Measurements from ENCODE around the gene TMEM59L. TPM values are rescaled to one million over a fixed set of nuclear protein-coding genes. Genes with fewer than 3 reads are reported as not detected.
A peak's percentile ranks its signal among the peaks of the same experiment; 100 is the strongest.

The TMEM59L gene
- total RNA-seq, 2 experiments from 2014 or later = 0.19 TPM; not detected in 1

- no peak for DNase-seq
- H3K9me3 Mint-ChIP-seq = no peaks in the 10 kb centered on the region
- H3K4me1 Mint-ChIP-seq = peaks cover 1% of the 10 kb centered on the region
- ATAC-seq (ENCODE audit: low read depth) = no peak
- no peak overlapping the region for H3K27ac Mint-ChIP-seq
- no peak overlapping the region for H3K4me3 Mint-ChIP-seq
- H3K36me3 Mint-ChIP-seq = no peaks in the 10 kb centered on the region
- H3K27me3 Mint-ChIP-seq = peaks cover 12% of the 10 kb centered on the region
- POLR2A ChIA-PET = interaction anchor here (0.7 kb wide), 1 partner anchor 18 kb away, joined by 3 read pairs; no protein-coding TSS in a partner anchor
Observed at GRCh38 chr19:18620902-18621301, 8.2 kb downstream of the TMEM59L start.

- POLR2A ChIA-PET = no interaction called here
- Mint-ChIP-seq H3K27me3 (peaks cover 7% of the 10 kb centered on the region), H3K27ac (no peak overlapping the region), H3K4me3 (no peak overlapping the region), H3K4me1 (peaks cover 1% of the 10 kb centered on the region), H3K36me3 (no peaks in the 10 kb centered on the region), H3K9me3 (no peaks in the 10 kb centered on the region)
- no peak for ATAC-seq (ENCODE audit: low read depth)
- DNase-seq = no peak
Observed at GRCh38 chr19:18626906-18627305, 14.2 kb downstream of the TMEM59L start.

GRCh38 chr19:18629166-18630088 is 16.8 kb downstream of the TMEM59L start:
- POLR2A ChIA-PET = interaction anchor here (1.0 kb wide), 1 partner anchor 53 kb away, joined by 3 read pairs; no protein-coding TSS in a partner anchor
- Mint-ChIP-seq H3K9me3 (no peaks in the 10 kb centered on the region), H3K4me1 (no peaks in the 10 kb centered on the region), H3K36me3 (no peaks in the 10 kb centered on the region), H3K27ac (no peak overlapping the region), H3K27me3 (peaks cover under 1% of the 10 kb centered on the region), H3K4me3 (no peak overlapping the region)
- ATAC-seq (ENCODE audit: low read depth) = no peak
- no peak for DNase-seq

GRCh38 chr19:18633321-18633720 is 20.7 kb downstream of the TMEM59L start:
- Mint-ChIP-seq H3K4me3 (no peak overlapping the region), H3K27ac (no peak overlapping the region), H3K27me3 (peaks cover 9% of the 10 kb centered on the region), H3K9me3 (no peaks in the 10 kb centered on the region), H3K4me1 (peaks cover 23% of the 10 kb centered on the region), H3K36me3 (no peaks in the 10 kb centered on the region)
- POLR2A ChIA-PET = no interaction called here
- DNase-seq = no peak
- no peak for ATAC-seq (ENCODE audit: low read depth)

GRCh38 chr19:18634612-18635297 is 22.1 kb downstream of the TMEM59L start:
- Mint-ChIP-seq H3K36me3 (peaks cover 2% of the 10 kb centered on the region), H3K4me3 (no peak overlapping the region), H3K27ac (no peak overlapping the region), H3K4me1 (peaks cover 24% of the 10 kb centered on the region), H3K27me3 (peaks cover 9% of the 10 kb centered on the region), H3K9me3 (no peaks in the 10 kb centered on the region)
- POLR2A ChIA-PET = interaction anchor here (1.2 kb wide), 1 partner anchor 46 kb away, joined by 3 read pairs; the partner anchor contains the start of gene REX1BD
- DNase-seq (no peak), ATAC-seq (ENCODE audit: low read depth) (no peak)

GRCh38 chr19:18635831-18636182 is 23.1 kb downstream of the TMEM59L start:
- ATAC-seq (ENCODE audit: low read depth) (no peak), DNase-seq (no peak)
- Mint-ChIP-seq H3K9me3 (no peaks in the 10 kb centered on the region), H3K27ac (peak overlapping the region; percentile 85), H3K4me3 (peak overlapping the region; percentile 82), H3K4me1 (peaks cover 24% of the 10 kb centered on the region), H3K36me3 (peaks cover 2% of the 10 kb centered on the region), H3K27me3 (peaks cover 9% of the 10 kb centered on the region)
- POLR2A ChIA-PET = no interaction called here

- Mint-ChIP-seq H3K27me3 (peaks cover 9% of the 10 kb centered on the region), H3K4me1 (peaks cover 24% of the 10 kb centered on the region), H3K36me3 (peaks cover 2% of the 10 kb centered on the region), H3K27ac (peak overlapping the region; percentile 85), H3K4me3 (peak overlapping the region; percentile 82), H3K9me3 (no peaks in the 10 kb centered on the region)
- DNase-seq (peak; percentile 99), ATAC-seq (ENCODE audit: low read depth) (peak; percentile 94)
- POLR2A ChIA-PET = no interaction called here
Observed at GRCh38 chr19:18636183-18636968, 23.7 kb downstream of the TMEM59L start.

- H3K4me1 Mint-ChIP-seq = peaks cover 24% of the 10 kb centered on the region
- ATAC-seq (ENCODE audit: low read depth) = peak; percentile 49
- peak within 1 kb of the TSS; percentile 85 for H3K27ac Mint-ChIP-seq
- peak within 1 kb of the TSS; percentile 82 for H3K4me3 Mint-ChIP-seq
- no peaks in the 10 kb centered on the region for H3K9me3 Mint-ChIP-seq
- peaks cover 9% of the 10 kb centered on the region for H3K27me3 Mint-ChIP-seq
- POLR2A ChIA-PET = no interaction called here
- peaks cover 2% of the 10 kb centered on the region for H3K36me3 Mint-ChIP-seq
- peak; percentile 42 for DNase-seq
Observed at GRCh38 chr19:18636969-18637629, 24.4 kb downstream of the TMEM59L start, which contains the start of gene KLHL26. TSS of gene KLHL26 (plus strand) at chr19:18637028. CDS start at chr19:18637055, 27 bp downstream.

- POLR2A ChIA-PET = no interaction called here
- Mint-ChIP-seq H3K27me3 (peaks cover 9% of the 10 kb centered on the region), H3K36me3 (peaks cover 2% of the 10 kb centered on the region), H3K9me3 (no peaks in the 10 kb centered on the region), H3K4me1 (peaks cover 24% of the 10 kb centered on the region), H3K27ac (peak overlapping the region; percentile 85), H3K4me3 (peak overlapping the region; percentile 82)
- ATAC-seq (ENCODE audit: low read depth) (no peak), DNase-seq (no peak)
Observed at GRCh38 chr19:18637673-18638630, 25.3 kb downstream of the TMEM59L start.

- Mint-ChIP-seq H3K4me1 (peaks cover 27% of the 10 kb centered on the region), H3K4me3 (no peak overlapping the region), H3K9me3 (no peaks in the 10 kb centered on the region), H3K36me3 (peaks cover 2% of the 10 kb centered on the region), H3K27ac (peak overlapping the region; percentile 8), H3K27me3 (peaks cover 5% of the 10 kb centered on the region)
- POLR2A ChIA-PET = interaction anchor here (0.7 kb wide), 1 partner anchor 53 kb away, joined by 4 read pairs; no protein-coding TSS in a partner anchor
- ATAC-seq (ENCODE audit: low read depth) (no peak), DNase-seq (no peak)
Observed at GRCh38 chr19:18639706-18640243, 27.1 kb downstream of the TMEM59L start.

GRCh38 chr19:18644196-18645034 is 31.7 kb downstream of the TMEM59L start:
- ATAC-seq (ENCODE audit: low read depth) (no peak), DNase-seq (no peak)
- POLR2A ChIA-PET = no interaction called here
- Mint-ChIP-seq H3K4me3 (no peak overlapping the region), H3K4me1 (peaks cover 14% of the 10 kb centered on the region), H3K27me3 (no peaks in the 10 kb centered on the region), H3K9me3 (no peaks in the 10 kb centered on the region), H3K36me3 (peaks cover 2% of the 10 kb centered on the region), H3K27ac (no peak overlapping the region)

Data from activated naive CD8-positive, alpha-beta T cell treated with anti-CD3 and anti-CD28 coated beads, Interleukin-2, amount 10 ng/mL, durations not matched to agents 7 days and 5 days (primary cell).